T-cell (primary cell): ENCODE measurements around the gene TMEM174. TPM values are rescaled to one million over a fixed set of nuclear protein-coding genes. Genes with fewer than 3 reads are reported as not detected.

Experiments used
- ATAC-seq, 4 experiments: fragments of 200-7000 bp in 3 of 4; fragments of 150-1000 bp in 1 of 4; cut with Tn5 transposase; replicated peaks in 1 of 4; 1 replicate in 3 of 4; 2 replicates in 1 of 4; pipeline ENCODE4 v1.10.0; 2021; ENCODE audit warnings: moderate library complexity in 3 of 4, mild to moderate bottlenecking in 2 of 4, moderate number of reproducible peaks in 1 of 4
- CTCF ChIA-PET, 2 donors: fragments of 300-600 bp; sonication (Branson Sonifier 250); formaldehyde crosslinking; loops; one replicate each; lab custom pipeline; 2022; ENCODE audit warnings: antibody characterized with exemption in 2 of 2; lab: Charles Lee
- POLR2A ChIA-PET, 2 donors: fragments of 300-600 bp; sonication (Branson Sonifier 250); formaldehyde crosslinking; loops; one replicate each; lab custom pipeline; 2022; ENCODE audit warnings: antibody characterized with exemption in 2 of 2; lab: Charles Lee
- DNase-seq, 35 experiments: peaks; one replicate each; pipeline versions ENCODE4 v3.0.0 to v3.0.0-alpha.2; 2013 to 2023
- H3K27ac ChIP-seq: one replicate; pipeline ENCODE4 v1.5.1; 2013; ENCODE audit warnings: low read length
- H3K27me3 ChIP-seq, 2 experiments: replicated peaks in 1 of 2; 1 replicate in 1 of 2; 2 replicates in 1 of 2; pipeline versions ENCODE4 v1.6.1 to v1.7.0; 2013; ENCODE audit warnings: low read length in 1 of 2, mixed read lengths in 1 of 2; ENCODE audit not compliant: control insufficient read depth in 2 of 2, insufficient read depth in 2 of 2; ENCODE audit errors: extremely low read depth in 1 of 2
- H3K36me3 ChIP-seq, 2 donors: 1 replicate in 1 of 2; 2 replicates in 1 of 2; pipeline versions ENCODE4 v1.6.1 to v1.7.0; 2013; ENCODE audit warnings: low read length in 1 of 2; ENCODE audit not compliant: control insufficient read depth in 2 of 2, insufficient read depth in 1 of 2; ENCODE audit errors: extremely low read depth in 1 of 2
- H3K4me1 ChIP-seq, 2 experiments: 1 replicate in 1 of 2; 2 replicates in 1 of 2; pipeline versions ENCODE4 v1.6.1 to v1.7.0; 2013; ENCODE audit warnings: low read length in 2 of 2, mixed read lengths in 1 of 2; ENCODE audit not compliant: insufficient read depth in 2 of 2, control insufficient read depth in 1 of 2; ENCODE audit errors: extremely low read depth in 1 of 2
- H3K4me3 ChIP-seq, 2 donors: 1 replicate in 1 of 2; 2 replicates in 1 of 2; pipeline versions ENCODE4 v1.5.1 to v1.7.0; 2013; ENCODE audit warnings: mild to moderate bottlenecking in 2 of 2, low read length in 1 of 2, moderate library complexity in 1 of 2; ENCODE audit not compliant: control insufficient read depth in 1 of 2; ENCODE audit errors: extremely low read depth in 1 of 2
- H3K9me3 ChIP-seq: 2 replicates; pipeline ENCODE4 v1.7.0; 2013
- H3K27ac Mint-ChIP-seq, 2 donors: one replicate each; pipeline ENCODE4 v1.8.0; 2020 to 2021; ENCODE audit warnings: mild to moderate bottlenecking in 2 of 2, mixed read lengths in 2 of 2
- H3K27me3 Mint-ChIP-seq, 2 donors: one replicate each; pipeline ENCODE4 v1.8.0; 2021 to 2022; ENCODE audit warnings: mixed read lengths in 2 of 2
- H3K36me3 Mint-ChIP-seq: one replicate; pipeline ENCODE4 v1.8.0; 2021; ENCODE audit warnings: mixed read lengths
- H3K4me1 Mint-ChIP-seq, 3 donors: one replicate each; pipeline ENCODE4 v1.8.0; 2020 to 2022; ENCODE audit warnings: mixed read lengths in 3 of 3, mild to moderate bottlenecking in 1 of 3
- H3K4me3 Mint-ChIP-seq, 3 donors: one replicate each; pipeline ENCODE4 v1.8.0; 2020 to 2022; ENCODE audit warnings: mild to moderate bottlenecking in 3 of 3, mixed read lengths in 3 of 3, moderate library complexity in 3 of 3
- H3K9me3 Mint-ChIP-seq, 3 donors: one replicate each; pipeline ENCODE4 v1.8.0; 2020 to 2022; ENCODE audit warnings: mixed read lengths in 3 of 3
- WGBS: methylation state at CpG from one replicate; pipeline ENCODE4 v1.1.5; 2013; ENCODE audit warnings: missing lambda C conversion rate; ENCODE audit not compliant: insufficient coverage; 5-methylcytosine and 5-hydroxymethylcytosine counted together
- total RNA-seq, 35 experiments: library from RNA in 6 of 35; stranded (reverse) in 6 of 35; fragments of 120-200 nt in 1 of 35; gene quantifications; one replicate each; pipeline versions ENCODE4 v1.2.1 to v1.2.4 and lab custom pipeline; 2013 to 2026

The TMEM174 gene
- total RNA-seq (not detected), total RNA-seq (lab: John Stamatoyannopoulos, UW) (0 to 0.06 (median 0) reads per million in 29 experiments)
- total RNA-seq (2013): not detected

GRCh38 chr5:73172951-73173350 lies at the start of gene TMEM174:
Gene TMEM174, plus strand, starts transcription at chr5:73173193. Its CDS starts 51 bp downstream, at chr5:73173244.
- Mint-ChIP-seq H3K9me3 (no peaks in the 10 kb centered on the region), H3K4me1 (no peaks in the 10 kb centered on the region), H3K36me3 (no peaks in the 10 kb centered on the region), H3K4me3 (no peak within 1 kb of the TSS), H3K27ac (no peak within 1 kb of the TSS), H3K27me3 (peaks cover 58 to 72% of the 10 kb centered on the region in 2 donors)
- ChIA-PET POLR2A (no interaction called here), CTCF (no interaction called here)
- DNase-seq (no peak), ATAC-seq (no peak)
- Histone ChIP-seq H3K9me3 (no peaks in the 10 kb centered on the region), H3K27me3 (peaks cover 20 to 42% of the 10 kb centered on the region in 2 experiments), H3K36me3 (no peaks in the 10 kb centered on the region), H3K4me1 (no peaks in the 10 kb centered on the region), H3K27ac (no peak within 1 kb of the TSS), H3K4me3 (no peak within 1 kb of the TSS)
- WGBS: 97% methylated on average over 3 of the region's 5 CpGs

GRCh38 chr5:73125289-73125688 lies 47.7 kb upstream of the TMEM174 start:
- Mint-ChIP-seq H3K27me3 (peaks cover 50 to 65% of the 10 kb centered on the region in 2 donors), H3K36me3 (no peaks in the 10 kb centered on the region), H3K4me3 (no peak overlapping the region), H3K27ac (no peak overlapping the region), H3K4me1 (peaks cover 18 to 33% (median 27%) of the 10 kb centered on the region in 3 donors), H3K9me3 (no peaks in the 10 kb centered on the region)
- CTCF ChIA-PET: no interaction called here
- DNase-seq (no peak), ATAC-seq (no peak)
- no peak overlapping the region for H3K4me3 ChIP-seq
- H3K36me3 ChIP-seq: no peaks in the 10 kb centered on the region
- H3K9me3 ChIP-seq: no peaks in the 10 kb centered on the region
- peaks cover 13 to 17% of the 10 kb centered on the region in 2 experiments for H3K27me3 ChIP-seq
- peaks cover 2 to 14% of the 10 kb centered on the region in 2 experiments for H3K4me1 ChIP-seq
- POLR2A ChIA-PET: no interaction called here
- no peak overlapping the region for H3K27ac ChIP-seq
- WGBS: 100% methylated on average over 2 of the region's 4 CpGs

- H3K9me3 Mint-ChIP-seq: no peaks in the 10 kb centered on the region
- 87% methylated on average over 3 of the region's 4 CpGs for WGBS
- Histone ChIP-seq H3K9me3 (no peaks in the 10 kb centered on the region), H3K36me3 (no peaks in the 10 kb centered on the region), H3K27ac (no peak overlapping the region), H3K27me3 (peaks cover 9 to 17% of the 10 kb centered on the region in 2 experiments), H3K4me3 (no peak overlapping the region), H3K4me1 (peaks cover 2 to 9% of the 10 kb centered on the region in 2 experiments)
- H3K27me3 Mint-ChIP-seq: peaks cover 52 to 61% of the 10 kb centered on the region in 2 donors
- DNase-seq (no peak), ATAC-seq (no peak)
- ChIA-PET POLR2A (no interaction called here), CTCF (no interaction called here)
- no peak overlapping the region for H3K27ac Mint-ChIP-seq
- no peaks in the 10 kb centered on the region for H3K36me3 Mint-ChIP-seq
- no peak overlapping the region for H3K4me3 Mint-ChIP-seq
- H3K4me1 Mint-ChIP-seq: peaks cover 12 to 27% (median 22%) of the 10 kb centered on the region in 3 donors
These were observed 46.6 kb upstream of the TMEM174 start for GRCh38 chr5:73126381-73126780.

GRCh38 chr5:73126957-73127356 lies 46.0 kb upstream of the TMEM174 start:
- DNase-seq (no peak), ATAC-seq (no peak)
- Histone ChIP-seq H3K27me3 (peaks cover 9 to 17% of the 10 kb centered on the region in 2 experiments), H3K4me1 (peaks cover 2 to 9% of the 10 kb centered on the region in 2 experiments), H3K9me3 (no peaks in the 10 kb centered on the region), H3K36me3 (no peaks in the 10 kb centered on the region), H3K4me3 (no peak overlapping the region), H3K27ac (no peak overlapping the region)
- Mint-ChIP-seq H3K27ac (no peak overlapping the region), H3K4me3 (no peak overlapping the region), H3K36me3 (no peaks in the 10 kb centered on the region), H3K27me3 (peaks cover 48 to 55% of the 10 kb centered on the region in 2 donors), H3K4me1 (peaks cover 12 to 27% (median 18%) of the 10 kb centered on the region in 3 donors), H3K9me3 (no peaks in the 10 kb centered on the region)
- CTCF ChIA-PET: no interaction called here
- WGBS: no CpG with 5 or more reads among the region's 1 CpG
- POLR2A ChIA-PET: no interaction called here

GRCh38 chr5:73129143-73129542 lies 43.9 kb upstream of the TMEM174 start:
- CTCF ChIA-PET: no interaction called here
- Mint-ChIP-seq H3K4me1 (peaks cover 0 to 11% (median 2%) of the 10 kb centered on the region in 3 donors), H3K4me3 (no peak overlapping the region), H3K36me3 (no peaks in the 10 kb centered on the region), H3K27me3 (peaks cover 42 to 46% of the 10 kb centered on the region in 2 donors), H3K9me3 (no peaks in the 10 kb centered on the region), H3K27ac (no peak overlapping the region)
- no peak for DNase-seq
- no peak overlapping the region for H3K4me3 ChIP-seq
- H3K27ac ChIP-seq: no peak overlapping the region
- no peaks in the 10 kb centered on the region for H3K9me3 ChIP-seq
- POLR2A ChIA-PET: no interaction called here
- H3K36me3 ChIP-seq: no peaks in the 10 kb centered on the region
- no peak for ATAC-seq
- peaks cover 5 to 17% of the 10 kb centered on the region in 2 experiments for H3K27me3 ChIP-seq
- H3K4me1 ChIP-seq: no peaks in the 10 kb centered on the region
- WGBS: 100% methylated on average over 1 of the region's 5 CpGs

GRCh38 chr5:73130811-73131210 lies 42.2 kb upstream of the TMEM174 start:
- Histone ChIP-seq H3K27ac (no peak overlapping the region), H3K9me3 (no peaks in the 10 kb centered on the region), H3K4me3 (no peak overlapping the region), H3K36me3 (no peaks in the 10 kb centered on the region), H3K4me1 (peaks cover 0 to 2% of the 10 kb centered on the region in 2 experiments), H3K27me3 (peaks cover 0 to 20% of the 10 kb centered on the region in 2 experiments)
- no peak for DNase-seq
- Mint-ChIP-seq H3K4me3 (no peak overlapping the region), H3K9me3 (no peaks in the 10 kb centered on the region), H3K36me3 (no peaks in the 10 kb centered on the region), H3K27me3 (peaks cover 49 to 52% of the 10 kb centered on the region in 2 donors), H3K4me1 (peaks cover 0 to 12% (median 0%) of the 10 kb centered on the region in 3 donors), H3K27ac (no peak overlapping the region)
- no CpG with 5 or more reads among the region's 1 CpG for WGBS
- CTCF ChIA-PET: no interaction called here
- POLR2A ChIA-PET: no interaction called here
- no peak for ATAC-seq
